Mesothelial cell of epicardium (in vitro differentiated cells): Measurements from ENCODE around the gene C20orf141. TPM values are rescaled to one million over a fixed set of nuclear protein-coding genes. Genes with fewer than 3 reads are reported as not detected.
"Not testable (repeated sequence)": the region's sequence is repeated elsewhere in the genome, so short reads cannot be mapped to it uniquely, and the experiment has no call there.

Source experiments
- DNase-seq, 2 experiments: peaks; one replicate each; pipeline ENCODE4 v3.0.0; 2021; ENCODE audit warnings: low spot score in 2 of 2; ENCODE audit not compliant: unreplicated experiment in 2 of 2
- H3K27ac Mint-ChIP-seq: 2 replicates; pipeline ENCODE4 v1.8.0; 2021; ENCODE audit warnings: mixed read lengths
- H3K27me3 Mint-ChIP-seq: 2 replicates; pipeline ENCODE4 v1.8.0; 2021; ENCODE audit warnings: low read depth, mixed read lengths
- H3K36me3 Mint-ChIP-seq: 2 replicates; pipeline ENCODE4 v1.8.0; 2021; ENCODE audit warnings: mixed read lengths
- H3K4me1 Mint-ChIP-seq: 2 replicates; pipeline ENCODE4 v1.8.0; 2021; ENCODE audit warnings: mixed read lengths
- H3K4me3 Mint-ChIP-seq: 2 replicates; pipeline ENCODE4 v1.8.0; 2021; ENCODE audit warnings: mild to moderate bottlenecking, moderate library complexity, mixed read lengths
- H3K9me3 Mint-ChIP-seq: 2 replicates; pipeline ENCODE4 v1.8.0; 2021; ENCODE audit warnings: mixed read lengths
- CTCF ChIP-seq: fragments of 200-600 bp; sonication (generic); IDR thresholded peaks from one replicate; pipeline ENCODE4 v1.5.0; 2021; ENCODE audit warnings: antibody characterized with exemption; ENCODE audit not compliant: unreplicated experiment
- total RNA-seq: library from RNA; stranded (reverse); gene quantifications from 3 replicates; pipeline ENCODE4 v1.2.1, GENCODE V29; 2021

The C20orf141 gene
- not detected in 3 replicates for total RNA-seq

DNA sequence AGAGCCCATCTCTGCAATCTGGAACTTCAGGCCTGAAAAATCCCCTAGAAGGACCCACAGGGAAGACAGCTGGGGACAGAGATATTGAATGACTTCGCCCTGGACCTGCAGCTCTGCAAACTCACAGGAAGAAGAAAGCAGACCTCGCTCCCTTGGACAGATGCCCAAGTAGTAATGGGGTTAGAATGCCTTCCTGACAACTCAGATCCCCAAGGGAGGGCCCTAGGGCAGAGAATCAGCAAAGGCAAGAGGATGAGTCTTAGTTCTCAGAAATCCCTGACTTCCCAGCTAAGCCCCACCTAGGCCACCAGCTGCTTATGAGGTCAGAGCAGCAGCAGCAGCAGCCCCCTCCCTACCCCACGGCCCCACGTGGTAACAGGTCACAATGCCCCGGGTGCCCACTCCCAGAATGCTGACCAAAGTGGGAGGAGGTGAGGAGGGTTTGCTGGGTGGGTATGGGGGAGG lies at the start of gene C20orf141:
Gene C20orf141, plus strand, starts transcription at position 401 of the 465 bp plus-strand sequence. CDS start 198 bp downstream, outside the sequence.
- no peak for DNase-seq
- Mint-ChIP-seq H3K27ac (peak within 1 kb of the TSS; percentile 88), H3K4me3 (no peak within 1 kb of the TSS)

GRCh38 chr20:2767768-2768631 lies 46.8 kb upstream of the C20orf141 start:
- H3K36me3 Mint-ChIP-seq: no peaks in the 10 kb centered on the region
- H3K9me3 Mint-ChIP-seq: no peaks in the 10 kb centered on the region
- DNase-seq: no peak
- H3K27me3 Mint-ChIP-seq: peaks cover 35% of the 10 kb centered on the region
- H3K4me3 Mint-ChIP-seq: no peak overlapping the region
- no peak for TF ChIP-seq CTCF
- H3K27ac Mint-ChIP-seq: no peak overlapping the region
- peaks cover 4% of the 10 kb centered on the region for H3K4me1 Mint-ChIP-seq

More for the DNA sequence above, at the start of gene C20orf141:
- Mint-ChIP-seq H3K4me1 (peaks cover 27% of the 10 kb centered on the region), H3K27me3 (no peaks in the 10 kb centered on the region), H3K9me3 (peaks cover 19% of the 10 kb centered on the region), H3K36me3 (no peaks in the 10 kb centered on the region)
- TF ChIP-seq CTCF: no peak

DNA sequence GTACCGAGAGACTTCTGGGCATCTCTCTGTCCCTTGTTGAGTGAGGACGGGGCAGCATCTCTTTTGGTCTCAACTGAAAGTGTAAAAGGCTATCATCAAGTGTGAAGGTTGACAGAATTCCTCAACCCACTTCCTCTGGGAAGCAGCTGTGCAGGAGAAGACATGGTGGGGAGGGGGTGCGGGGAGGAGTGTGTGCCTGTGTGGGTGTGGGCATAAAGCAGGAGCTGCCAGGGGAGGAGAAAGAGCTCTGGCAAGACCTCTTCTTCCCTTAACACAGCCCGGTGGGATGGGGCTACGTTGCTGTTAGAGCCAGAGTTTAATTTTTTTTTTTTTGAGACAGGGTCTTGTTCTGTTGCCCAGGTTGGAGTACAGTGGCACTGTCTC lies 46.2 kb upstream of the C20orf141 start:
- no peaks in the 10 kb centered on the region for H3K9me3 Mint-ChIP-seq
- no peak for TF ChIP-seq CTCF
- H3K27ac Mint-ChIP-seq: no peak overlapping the region
- H3K4me1 Mint-ChIP-seq: no peaks in the 10 kb centered on the region
- no peak overlapping the region for H3K4me3 Mint-ChIP-seq
- no peak for DNase-seq
- H3K36me3 Mint-ChIP-seq: no peaks in the 10 kb centered on the region
- H3K27me3 Mint-ChIP-seq: peaks cover 31% of the 10 kb centered on the region

GRCh38 chr20:2770091-2770490 lies 44.7 kb upstream of the C20orf141 start:
- peaks cover 26% of the 10 kb centered on the region for H3K27me3 Mint-ChIP-seq
- not testable (repeated sequence) for H3K9me3 Mint-ChIP-seq, DNase-seq, H3K36me3 Mint-ChIP-seq, H3K4me3 Mint-ChIP-seq, H3K4me1 Mint-ChIP-seq, H3K27ac Mint-ChIP-seq

DNA sequence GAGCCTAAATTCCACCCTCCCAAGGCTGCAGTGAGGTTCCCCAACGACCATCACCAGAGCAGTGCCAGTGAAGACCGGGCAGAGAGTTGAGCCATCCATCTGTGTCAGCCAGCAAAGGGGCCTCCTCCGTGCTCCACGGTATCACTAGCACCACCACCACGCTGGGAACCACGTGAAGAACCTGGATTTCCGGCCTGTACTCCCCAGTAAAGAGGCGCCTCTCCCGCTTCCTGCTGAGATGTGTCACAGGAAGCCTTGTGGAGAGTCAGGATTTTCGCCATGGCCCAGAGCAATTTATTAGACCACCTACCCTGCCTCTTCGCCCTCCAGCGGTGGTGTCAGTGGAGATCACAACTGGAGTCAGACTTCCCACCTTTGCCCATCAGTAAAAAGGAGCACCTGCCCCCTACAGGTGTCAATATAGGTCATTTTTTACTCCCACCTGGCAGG lies 43.1 kb upstream of the C20orf141 start:
- H3K9me3 Mint-ChIP-seq: peaks cover 5% of the 10 kb centered on the region
- no peak for DNase-seq
- H3K27ac Mint-ChIP-seq: no peak overlapping the region
- TF ChIP-seq CTCF: no peak
- H3K36me3 Mint-ChIP-seq: no peaks in the 10 kb centered on the region
- H3K4me1 Mint-ChIP-seq: no peaks in the 10 kb centered on the region
- peaks cover 27% of the 10 kb centered on the region for H3K27me3 Mint-ChIP-seq
- no peak overlapping the region for H3K4me3 Mint-ChIP-seq

GRCh38 chr20:2773812-2774211 lies 41.0 kb upstream of the C20orf141 start:
- H3K27me3 Mint-ChIP-seq: peaks cover 23% of the 10 kb centered on the region
- no peak overlapping the region for H3K4me3 Mint-ChIP-seq
- no peak for DNase-seq
- TF ChIP-seq CTCF: no peak
- H3K36me3 Mint-ChIP-seq: no peaks in the 10 kb centered on the region
- peaks cover 8% of the 10 kb centered on the region for H3K9me3 Mint-ChIP-seq
- H3K27ac Mint-ChIP-seq: no peak overlapping the region
- H3K4me1 Mint-ChIP-seq: no peaks in the 10 kb centered on the region
